ENCODE measurements around the gene FZD7. TPM values are rescaled to one million over a fixed set of nuclear protein-coding genes. Genes with fewer than 3 reads are reported as not detected.

FZD7 gene
- total RNA-seq, 2 donors from 2014 or later = 12.2 to 18.9 TPM

DNA sequence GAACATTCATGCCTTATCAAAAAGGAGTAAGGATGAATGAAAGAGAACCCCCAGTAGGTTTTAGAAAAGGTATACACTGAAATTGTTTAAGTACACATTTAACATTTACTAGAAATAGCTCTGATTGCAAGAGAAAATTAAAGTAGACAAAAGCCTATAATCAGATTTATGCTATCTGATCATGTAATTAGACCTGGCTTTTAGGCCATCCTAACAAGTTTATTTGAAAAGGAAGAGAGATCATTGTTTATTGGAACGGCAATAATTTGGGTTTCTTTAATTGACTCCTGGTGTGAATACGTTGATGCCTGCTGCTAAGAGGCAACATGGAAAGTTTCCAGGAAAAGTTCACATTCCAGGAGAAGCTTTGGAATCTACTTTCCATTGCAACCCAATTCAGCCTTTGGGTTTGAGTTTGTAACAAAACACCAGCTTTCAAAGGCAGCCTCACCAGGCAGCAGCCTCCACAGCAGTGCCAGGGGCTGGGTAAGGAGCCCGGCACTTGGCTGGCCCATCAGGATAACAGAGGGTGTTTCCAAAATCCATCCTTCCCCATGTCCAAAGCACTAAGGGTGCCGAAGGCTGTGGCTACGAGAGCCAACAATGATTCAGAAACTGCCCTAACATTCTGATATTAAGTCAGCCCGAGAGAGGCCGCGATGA is 18.0 kb downstream of the FZD7 start:
- intact Hi-C loops (cut with DNase I) = loop anchor here in 1 of 2 donors (10.0 kb wide), 1 partner anchor 187 kb away; no protein-coding TSS in a partner anchor
- DNase-seq = no peak
- peak; percentile 64 to 84 for ATAC-seq

DNA sequence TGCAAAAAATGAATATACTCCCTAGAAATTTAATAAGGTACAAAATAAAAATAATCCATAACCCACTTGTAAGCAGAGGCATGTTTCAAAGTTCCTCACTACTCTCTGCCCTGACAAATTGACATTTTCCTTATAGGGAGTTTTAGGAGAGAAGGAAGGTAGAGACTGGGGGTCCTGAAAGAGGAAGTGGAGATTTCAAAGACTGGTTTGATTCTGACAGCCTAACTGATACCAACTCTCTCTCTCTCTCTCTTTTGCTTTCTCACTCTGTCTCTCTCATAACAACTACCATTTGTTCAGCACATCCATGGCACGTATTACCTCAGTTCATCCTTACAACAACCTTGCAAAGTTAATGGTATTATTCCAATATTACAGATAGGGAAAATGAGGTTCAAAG is 18.6 kb downstream of the FZD7 start:
- no peak for DNase-seq
- intact Hi-C loops (cut with DNase I) = loop anchor here in 1 of 2 donors (10.0 kb wide), 1 partner anchor 187 kb away; no protein-coding TSS in a partner anchor
- no peak for ATAC-seq

GRCh38 chr2:202054679-202055078 is 21.0 kb downstream of the FZD7 start:
- ATAC-seq = no peak
- intact Hi-C loops (cut with DNase I) = loop anchor here (5.0 to 10.0 kb wide), 2 partner anchors 190 to 192 kb away; no protein-coding TSS in a partner anchor
- no peak for DNase-seq

- ATAC-seq (no peak), DNase-seq (no peak)
- intact Hi-C loops (cut with DNase I) = loop anchor here (5.0 to 10.0 kb wide), 2 partner anchors 192 to 194 kb away; no protein-coding TSS in a partner anchor
Measured at GRCh38 chr2:202056611-202057010, 23.0 kb downstream of the FZD7 start.

DNA sequence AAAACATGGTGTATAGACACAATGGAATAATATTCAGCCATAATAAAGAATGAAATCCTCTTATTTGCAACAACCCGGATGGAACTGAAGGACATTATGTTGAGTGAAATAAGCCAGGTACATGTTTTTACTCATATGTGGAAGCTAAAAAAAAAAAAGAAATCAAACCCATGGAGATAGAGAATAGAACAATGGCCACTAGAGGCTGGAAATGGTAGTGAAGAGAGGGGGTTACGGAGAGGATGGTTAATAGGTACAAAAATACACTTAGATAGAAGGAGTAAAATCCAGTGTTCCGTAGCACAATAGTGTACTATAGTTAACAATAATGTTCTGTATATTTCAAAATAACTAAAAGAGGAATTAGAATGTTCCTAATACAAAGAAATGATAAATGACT is 26.6 kb downstream of the FZD7 start:
- ATAC-seq (no peak), DNase-seq (no peak)
- intact Hi-C loops (cut with DNase I) = no loop called here

- ATAC-seq (no peak), DNase-seq (no peak)
- intact Hi-C loops (cut with DNase I) = no loop called here
Measured at GRCh38 chr2:202061695-202062094, 28.0 kb downstream of the FZD7 start.

- ATAC-seq (peak; percentile 75 to 94), DNase-seq (peak; percentile 39)
- intact Hi-C loops (cut with DNase I) = no loop called here
Measured at GRCh38 chr2:202064171-202064880, 30.7 kb downstream of the FZD7 start.

- DNase-seq (no peak), ATAC-seq (no peak)
- intact Hi-C loops (cut with DNase I) = no loop called here
Measured at GRCh38 chr2:202064881-202065230, 31.2 kb downstream of the FZD7 start.

GRCh38 chr2:202065876-202066275 is 32.2 kb downstream of the FZD7 start:
- ATAC-seq (no peak), DNase-seq (no peak)
- intact Hi-C loops (cut with DNase I) = no loop called here

DNA sequence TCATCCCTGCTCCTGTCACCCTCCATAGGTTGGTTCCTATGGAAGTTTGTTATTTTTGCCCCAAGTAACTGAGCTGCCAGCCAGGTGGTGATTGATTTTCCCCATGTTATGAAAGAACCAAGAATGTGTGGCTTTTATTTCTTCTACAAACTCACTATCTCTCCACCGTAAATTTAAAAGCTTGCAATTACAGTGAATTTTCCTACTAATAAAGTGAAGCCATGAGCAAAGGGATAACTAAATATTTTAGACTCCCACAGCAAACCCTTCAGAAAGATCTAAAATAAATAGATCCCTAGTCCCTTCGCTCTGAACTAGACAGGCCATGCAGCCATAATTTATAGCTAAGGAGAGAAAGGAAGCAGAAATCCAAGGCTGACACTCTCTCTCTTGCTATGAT is 33.2 kb downstream of the FZD7 start:
- no peak for ATAC-seq
- intact Hi-C loops (cut with DNase I) = no loop called here
- no peak for DNase-seq

DNA sequence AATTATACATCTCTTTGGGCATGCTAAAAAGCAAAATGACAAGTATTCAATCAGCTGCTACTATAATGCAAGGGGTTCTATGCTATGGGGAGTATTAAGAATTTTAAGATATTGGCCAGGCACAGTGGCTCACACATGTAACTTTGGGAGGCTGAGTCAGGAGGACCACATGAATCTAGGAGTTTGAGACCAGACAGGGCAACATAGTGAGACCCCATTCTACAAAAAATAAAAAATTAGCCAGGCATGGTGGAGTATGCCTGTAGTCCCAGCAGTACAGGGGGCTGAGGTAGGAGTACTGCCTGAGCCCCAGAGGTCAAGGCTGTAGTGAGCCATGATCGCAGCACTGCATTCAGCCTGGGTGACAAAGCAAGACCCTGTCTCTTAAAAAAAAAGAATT is 33.9 kb downstream of the FZD7 start:
- no peak for ATAC-seq

DNA sequence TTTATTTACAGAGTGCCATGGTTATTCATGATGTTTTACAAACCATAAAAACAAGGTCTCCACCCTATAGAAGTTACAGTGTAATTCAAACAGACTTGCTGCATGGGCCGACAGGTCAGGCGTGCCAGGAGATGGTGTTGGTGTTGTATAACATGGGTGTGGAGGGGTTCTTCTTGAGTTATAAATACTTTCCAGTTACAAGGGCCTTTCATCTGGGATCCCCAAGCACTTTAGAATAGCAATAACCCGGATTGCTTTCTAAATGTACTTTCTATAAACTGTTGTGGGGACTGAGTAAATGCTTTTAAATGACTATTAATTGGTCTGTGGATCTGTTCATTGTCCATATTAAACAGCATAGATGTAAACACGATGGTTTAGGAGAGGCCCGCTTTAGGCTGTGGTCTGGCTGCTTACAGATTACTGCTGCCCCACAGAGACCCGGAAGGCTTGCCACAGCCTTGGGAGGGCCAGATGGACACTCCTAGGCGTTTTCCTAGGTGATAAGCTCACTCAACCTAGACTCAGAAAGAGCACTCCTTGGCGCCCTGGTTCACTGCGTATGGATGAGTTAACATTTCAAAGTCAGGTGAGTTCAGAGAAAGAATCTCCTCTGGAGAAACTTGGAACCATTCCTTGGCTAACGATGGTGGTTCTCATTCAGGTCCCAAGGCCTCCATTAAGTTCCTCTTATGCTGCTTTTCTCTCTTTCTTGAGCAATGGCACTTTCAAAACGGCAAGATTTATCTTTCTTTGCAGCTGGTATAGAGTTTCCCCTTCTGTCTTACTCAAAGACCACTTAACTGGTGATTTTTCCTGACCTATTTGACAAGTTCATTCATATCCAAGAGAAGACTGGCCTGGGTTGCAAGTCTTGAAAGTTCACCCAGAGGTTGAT is 35.8 kb downstream of the FZD7 start:
- DNase-seq (no peak), ATAC-seq (no peak)
- intact Hi-C loops (cut with DNase I) = no loop called here

More for the DNA sequence above, 33.9 kb downstream of the FZD7 start:
- no peak for DNase-seq
- intact Hi-C loops (cut with DNase I) = no loop called here

- ATAC-seq (no peak), DNase-seq (no peak)
- intact Hi-C loops (cut with DNase I) = no loop called here
Measured at GRCh38 chr2:202071107-202071506, 37.5 kb downstream of the FZD7 start.

GRCh38 chr2:202072226-202072625 is 38.6 kb downstream of the FZD7 start:
- intact Hi-C loops (cut with DNase I) = no loop called here
- no peak for ATAC-seq
- DNase-seq = no peak

GRCh38 chr2:202072737-202073401 is 39.2 kb downstream of the FZD7 start, which contains the start of gene KIAA2012:
KIAA2012 (plus strand) TSS chr2:202073255; CDS start chr2:202073628, 373 bp downstream.
- DNase-seq (no peak), ATAC-seq (no peak)
- intact Hi-C loops (cut with DNase I) = no loop called here

GRCh38 chr2:202074324-202074723 is 40.7 kb downstream of the FZD7 start:
- no peak for ATAC-seq
- no peak for DNase-seq
- intact Hi-C loops (cut with DNase I) = no loop called here

- ATAC-seq = no peak
- no peak for DNase-seq
- intact Hi-C loops (cut with DNase I) = no loop called here
Measured at GRCh38 chr2:202079310-202079709, 45.7 kb downstream of the FZD7 start.

- intact Hi-C loops (cut with DNase I) = no loop called here
- DNase-seq (no peak), ATAC-seq (peak in 1 of 2 donors; percentile 30)
Measured at GRCh38 chr2:202084265-202084664, 50.6 kb downstream of the FZD7 start.

All from left cardiac atrium (tissue), 4 donors.